Right ventricle myocardium superior (tissue), 1 donor: ENCODE data around the gene TDRD12. TPM values are rescaled to one million over a fixed set of nuclear protein-coding genes. Genes with fewer than 3 reads are reported as not detected.
"Not testable (repeated sequence)": the region's sequence is repeated elsewhere in the genome, so short reads cannot be mapped to it uniquely, and the experiment has no call there.

Experiments
- ATAC-seq: fragments of 200-7000 bp; cut with Tn5 transposase; one replicate; pipeline ENCODE4 v1.9.1; 2020; ENCODE audit warnings: mild to moderate bottlenecking; ENCODE audit not compliant: poor library complexity
- DNase-seq: peaks from one replicate; pipeline ENCODE4 v3.0.0-alpha.2; 2020
- intact Hi-C: fragments of 100-400 bp; cut with DNase I; formaldehyde crosslinking; loops from one replicate; pipeline ENCODE4 v1.11.2; 2022
- total RNA-seq: library from RNA; stranded (reverse); fragmentation: NEBNext Ultra II Directional; extraction: Animal tissue kit (Norgen Biotek cat#: 25700); gene quantifications from one replicate; pipeline ENCODE4 v1.2.1, GENCODE V29; 2021
- donor health status: DM: no; HTN: yes; CAD: no; lungs with severe emphysema.

Gene TDRD12
- total RNA-seq, 1 donor from 2014 or later = not detected

GRCh38 chr19:32848035-32848434 lies 128.5 kb downstream of the TDRD12 start:
- ATAC-seq, intact Hi-C loops, DNase-seq: not testable (repeated sequence)

DNA sequence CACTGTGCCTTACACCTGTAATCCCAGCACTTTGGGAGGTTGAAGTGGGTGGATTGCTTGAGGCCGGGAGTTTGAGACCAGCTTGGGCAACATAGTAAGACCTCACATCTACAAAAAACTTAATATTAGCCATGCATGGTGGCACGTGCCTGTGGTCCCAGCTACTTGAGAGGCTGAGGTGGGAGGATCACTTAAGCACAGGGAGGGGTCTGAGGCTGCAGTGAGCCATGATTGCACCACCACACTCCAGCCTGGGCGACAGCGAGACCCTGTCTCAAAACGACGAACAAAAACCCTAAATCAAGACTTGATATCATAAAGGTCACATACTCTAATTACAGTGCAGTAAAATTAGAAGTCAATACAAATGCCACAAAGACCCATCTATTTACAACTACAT lies 132.6 kb downstream of the TDRD12 start:
- no peak for DNase-seq
- intact Hi-C loops = no loop called here
- ATAC-seq = no peak

GRCh38 chr19:32856818-32857217 lies 137.3 kb downstream of the TDRD12 start:
- intact Hi-C loops, DNase-seq, ATAC-seq: not testable (repeated sequence)

DNA sequence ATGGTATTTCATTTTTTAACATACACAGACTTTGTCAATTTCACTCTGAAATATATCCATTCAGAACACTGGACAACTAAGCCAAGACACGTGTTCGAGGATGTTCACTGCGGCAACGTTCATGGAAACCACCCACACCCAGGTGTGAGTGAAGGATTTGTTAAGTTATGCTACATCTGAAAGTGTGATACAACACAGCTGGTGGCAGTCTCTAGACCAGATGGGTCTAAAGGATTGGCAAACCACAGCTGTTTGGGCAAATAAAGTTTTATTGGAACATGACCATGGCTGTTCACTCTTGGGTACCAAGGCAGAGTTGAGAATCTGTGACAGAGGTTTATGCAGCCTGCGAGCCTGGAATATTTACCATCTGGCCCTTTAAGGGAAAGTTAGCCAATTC lies 138.0 kb downstream of the TDRD12 start:
- no peak for DNase-seq
- no peak for ATAC-seq
- intact Hi-C loops = no loop called here

GRCh38 chr19:32858155-32858554 lies 138.6 kb downstream of the TDRD12 start:
- no peak for DNase-seq
- intact Hi-C loops = no loop called here
- no peak for ATAC-seq

DNA sequence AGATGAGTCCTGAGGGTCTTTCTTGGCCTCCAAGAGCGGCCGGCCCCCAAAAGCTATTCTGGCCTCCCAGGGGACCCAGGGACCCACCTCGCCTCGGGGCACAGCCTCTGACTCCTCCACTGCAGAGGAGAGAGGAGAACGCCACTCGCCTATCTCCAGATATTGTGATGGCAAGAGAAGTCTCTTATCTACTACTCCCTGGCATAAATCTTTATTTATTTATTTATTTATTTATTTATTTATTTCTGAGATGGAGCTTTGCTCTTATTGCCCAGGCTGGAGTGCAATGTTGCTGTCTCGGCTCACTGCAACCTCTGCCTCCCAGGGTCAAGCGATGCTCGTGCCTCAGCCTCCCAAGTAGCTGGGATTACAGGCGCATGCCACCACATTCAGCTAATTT lies 139.0 kb downstream of the TDRD12 start:
- intact Hi-C loops = no loop called here

DNA sequence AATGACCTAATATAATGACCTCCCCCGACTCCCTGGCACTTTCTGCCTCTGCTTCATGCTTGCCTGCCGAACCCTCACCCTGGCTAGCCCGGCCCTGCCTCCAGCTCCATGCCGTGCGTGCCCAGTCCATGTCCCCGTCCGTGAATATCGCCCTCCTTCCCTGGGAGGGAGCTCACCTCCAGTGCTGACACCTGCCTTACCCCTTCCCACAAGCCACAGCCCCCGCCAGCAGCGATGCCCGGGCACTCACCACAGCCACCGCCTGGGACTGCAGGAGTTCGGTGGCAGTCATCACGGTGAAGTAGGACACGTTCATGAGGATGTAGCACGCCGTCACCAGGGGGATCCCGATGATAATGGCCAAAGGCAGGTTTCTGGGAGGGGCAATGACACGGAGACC lies 140.0 kb downstream of the TDRD12 start:
- DNase-seq (no peak), ATAC-seq (no peak)
- intact Hi-C loops = no loop called here

More for the DNA sequence above, 139.0 kb downstream of the TDRD12 start:
- ATAC-seq = no peak
- no peak for DNase-seq

DNA sequence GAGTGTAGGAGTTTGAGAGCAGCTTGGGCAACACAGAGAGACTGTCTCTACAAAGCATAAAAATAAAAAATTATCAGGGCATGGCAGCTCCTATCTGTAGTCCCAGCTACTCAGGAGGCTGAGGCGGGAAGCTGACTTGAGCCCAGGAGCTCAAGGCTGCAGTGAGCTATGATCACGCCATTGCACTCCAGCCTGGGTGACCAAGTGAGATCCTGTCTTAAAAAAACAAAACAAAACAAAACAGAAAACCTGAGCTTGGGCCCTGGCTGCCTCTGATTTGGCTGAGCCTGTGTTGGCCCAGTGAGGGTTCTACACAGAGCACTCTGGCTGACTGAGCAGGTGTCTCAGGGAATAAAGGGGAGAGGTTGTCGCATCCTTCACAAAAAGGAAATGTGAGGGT lies 142.0 kb downstream of the TDRD12 start:
- intact Hi-C loops = no loop called here
- ATAC-seq (no peak), DNase-seq (no peak)

GRCh38 chr19:32862173-32862572 lies 142.6 kb downstream of the TDRD12 start:
- ATAC-seq (no peak), DNase-seq (no peak)
- intact Hi-C loops = no loop called here

GRCh38 chr19:32862741-32863140 lies 143.2 kb downstream of the TDRD12 start:
- intact Hi-C loops = no loop called here
- no peak for DNase-seq
- no peak for ATAC-seq

- no peak for DNase-seq
- ATAC-seq = no peak
- intact Hi-C loops = no loop called here
Measured at GRCh38 chr19:32863301-32863700, 143.7 kb downstream of the TDRD12 start.

DNA sequence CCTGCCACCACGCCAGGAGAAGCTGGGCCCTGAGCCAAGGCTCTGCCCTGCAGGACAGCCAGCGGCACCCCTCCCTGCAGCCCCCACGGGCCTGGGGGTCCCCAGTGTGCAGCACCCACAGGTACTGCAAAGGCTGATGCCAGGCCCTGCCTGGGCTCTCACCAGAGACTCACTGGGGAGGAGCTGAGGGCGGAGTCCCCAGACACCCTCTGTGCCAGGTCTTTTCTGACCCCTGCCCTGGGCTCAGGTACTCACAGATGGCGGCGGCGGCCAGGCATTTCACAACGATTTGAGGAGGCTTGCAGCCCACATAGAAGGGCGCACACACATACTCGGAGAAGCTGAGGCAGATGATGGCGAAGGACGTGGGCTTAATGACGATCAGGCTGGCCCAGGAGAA lies 144.3 kb downstream of the TDRD12 start:
- intact Hi-C loops = no loop called here
- DNase-seq = no peak
- no peak for ATAC-seq

DNA sequence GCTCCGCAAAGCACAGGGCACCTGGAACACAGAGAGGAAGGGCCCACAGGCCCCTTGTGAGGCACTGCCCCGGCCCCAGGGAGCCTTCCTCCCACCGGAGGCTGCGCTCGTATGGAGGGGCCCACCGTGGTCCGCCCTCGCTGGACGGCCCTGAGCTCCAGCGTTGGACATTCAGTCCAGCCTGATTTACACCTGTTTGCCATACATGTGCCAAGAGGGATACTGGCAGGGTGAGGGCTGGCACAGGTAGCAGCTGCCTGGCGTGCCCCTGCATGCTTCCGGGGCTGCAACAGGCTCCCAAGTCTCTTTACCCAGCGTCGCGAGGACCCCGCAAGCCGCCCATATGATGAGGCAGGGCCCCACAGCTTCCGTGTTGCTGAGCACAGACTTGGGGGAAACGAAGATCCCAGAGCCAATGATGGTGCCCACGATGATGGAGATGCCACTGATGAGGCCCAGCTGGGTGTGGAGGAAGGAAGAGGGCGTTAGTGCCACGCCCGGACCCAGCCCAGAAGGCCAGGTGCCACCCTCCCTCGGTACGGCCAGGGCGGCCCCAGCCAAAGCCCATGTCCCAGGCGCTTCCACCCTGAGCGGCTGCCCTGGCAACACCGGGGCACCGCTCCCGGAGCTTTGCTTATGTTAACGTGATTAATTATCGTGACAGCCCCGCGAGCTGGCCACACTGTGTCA lies 144.9 kb downstream of the TDRD12 start:
- intact Hi-C loops = no loop called here
- ATAC-seq (no peak), DNase-seq (no peak)

DNA sequence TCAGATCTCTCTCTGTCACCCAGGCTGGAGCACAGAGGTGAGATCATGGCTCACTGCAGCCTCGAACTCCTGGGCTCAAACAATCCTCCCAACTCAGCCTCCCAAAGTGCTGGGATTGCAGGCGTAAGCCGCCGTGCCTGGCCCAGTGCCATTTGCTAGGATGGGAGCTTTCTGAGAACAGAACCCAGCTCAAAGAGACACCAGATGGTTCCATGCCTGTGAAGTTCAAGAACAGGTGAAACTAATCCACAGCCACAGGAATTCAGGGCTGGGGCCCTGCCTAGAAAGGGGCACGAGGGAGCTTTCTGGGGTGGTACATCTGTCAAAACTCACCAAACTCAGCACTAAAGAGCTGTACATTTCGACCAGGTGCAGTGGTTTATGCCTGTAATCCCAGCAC lies 145.8 kb downstream of the TDRD12 start:
- intact Hi-C loops = no loop called here
- DNase-seq (no peak), ATAC-seq (no peak)

GRCh38 chr19:32866061-32866460 lies 146.5 kb downstream of the TDRD12 start:
- intact Hi-C loops = no loop called here
- ATAC-seq = no peak
- DNase-seq = no peak

GRCh38 chr19:32866564-32867265 lies 147.1 kb downstream of the TDRD12 start:
- intact Hi-C loops = no loop called here
- DNase-seq = no peak
- no peak for ATAC-seq

DNA sequence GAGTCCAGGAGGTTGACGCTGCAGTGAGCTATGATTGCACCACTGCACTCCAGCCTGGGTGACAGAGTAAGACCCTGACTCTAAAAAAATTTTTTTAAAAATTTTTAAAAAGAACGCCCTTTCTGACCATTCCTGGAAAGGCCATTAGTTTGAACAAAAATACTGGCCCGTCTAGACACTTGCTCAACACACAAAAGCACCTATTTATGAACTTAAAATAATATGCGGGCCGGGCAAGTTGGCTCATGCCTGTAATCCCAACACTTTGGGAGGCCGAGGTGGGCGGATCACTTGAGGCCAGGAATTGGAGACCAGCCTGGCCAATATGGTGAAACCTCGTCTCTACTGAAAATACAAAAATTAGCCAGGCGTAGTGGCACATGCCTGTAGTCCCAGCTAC lies 147.9 kb downstream of the TDRD12 start:
- ATAC-seq, intact Hi-C loops, DNase-seq: not testable (repeated sequence)

GRCh38 chr19:32868206-32868950 lies 148.8 kb downstream of the TDRD12 start:
- no peak for ATAC-seq
- intact Hi-C loops = no loop called here
- DNase-seq = no peak

- no peak for ATAC-seq
- intact Hi-C loops = no loop called here
- DNase-seq = no peak
Measured at GRCh38 chr19:32869369-32869965, 149.9 kb downstream of the TDRD12 start, which contains the start of gene SLC7A9. Gene SLC7A9 (minus strand): TSS chr19:32869767. CDS start chr19:32868534, 1,233 bp downstream.
